GM18511 (cell line): ENCODE results near the gene FES.
A peak's percentile ranks its signal among the peaks of the same experiment; 100 is the strongest.

Experiments
- ATAC-seq: cut with Tn5 transposase; IDR thresholded peaks from one replicate; pipeline ENCODE4 v1.9.1; 2021; ENCODE audit warnings: mild to moderate bottlenecking, moderate library complexity; ENCODE audit not compliant: unreplicated experiment

FES gene

DNA sequence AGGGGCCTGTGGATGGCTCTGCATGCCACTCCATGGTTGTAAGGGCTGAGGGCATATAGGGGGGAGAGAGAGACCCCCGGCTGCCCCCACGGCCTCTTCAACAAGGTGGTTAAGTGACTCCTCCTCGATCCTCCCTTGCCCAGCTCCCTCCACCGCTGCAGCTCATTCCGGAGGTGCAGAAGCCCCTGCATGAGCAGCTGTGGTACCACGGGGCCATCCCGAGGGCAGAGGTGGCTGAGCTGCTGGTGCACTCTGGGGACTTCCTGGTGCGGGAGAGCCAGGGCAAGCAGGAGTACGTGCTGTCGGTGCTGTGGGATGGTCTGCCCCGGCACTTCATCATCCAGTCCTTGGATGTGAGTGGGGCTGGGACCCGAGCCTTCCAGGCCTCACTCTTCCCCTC is 6.5 kb downstream of the FES start:
- ATAC-seq = no peak

DNA sequence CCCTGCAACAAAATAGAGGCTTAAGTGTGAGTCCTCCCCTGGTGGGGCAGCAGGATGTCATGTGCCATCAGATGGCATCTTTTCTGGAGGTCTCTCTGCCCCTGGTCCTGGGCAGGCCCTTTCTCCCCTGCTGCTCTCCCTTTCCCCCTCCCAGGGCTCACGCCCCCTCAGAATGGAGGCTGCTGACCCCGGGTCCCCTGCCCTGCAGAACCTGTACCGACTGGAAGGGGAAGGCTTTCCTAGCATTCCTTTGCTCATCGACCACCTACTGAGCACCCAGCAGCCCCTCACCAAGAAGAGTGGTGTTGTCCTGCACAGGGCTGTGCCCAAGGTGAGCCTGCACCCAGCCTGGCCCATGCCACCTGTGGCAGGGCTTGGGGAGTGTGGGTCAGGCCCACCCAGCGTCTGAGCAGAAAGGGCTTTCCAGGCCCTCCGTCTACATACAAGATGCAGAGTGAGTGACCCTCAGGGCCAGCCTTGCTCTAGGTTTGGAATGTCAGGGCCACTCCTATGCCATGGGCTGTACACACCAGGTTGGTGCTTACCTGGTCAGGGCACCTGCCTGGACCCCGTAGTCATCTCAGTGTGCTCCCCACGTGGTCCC is 7.1 kb downstream of the FES start:
- ATAC-seq = no peak

DNA sequence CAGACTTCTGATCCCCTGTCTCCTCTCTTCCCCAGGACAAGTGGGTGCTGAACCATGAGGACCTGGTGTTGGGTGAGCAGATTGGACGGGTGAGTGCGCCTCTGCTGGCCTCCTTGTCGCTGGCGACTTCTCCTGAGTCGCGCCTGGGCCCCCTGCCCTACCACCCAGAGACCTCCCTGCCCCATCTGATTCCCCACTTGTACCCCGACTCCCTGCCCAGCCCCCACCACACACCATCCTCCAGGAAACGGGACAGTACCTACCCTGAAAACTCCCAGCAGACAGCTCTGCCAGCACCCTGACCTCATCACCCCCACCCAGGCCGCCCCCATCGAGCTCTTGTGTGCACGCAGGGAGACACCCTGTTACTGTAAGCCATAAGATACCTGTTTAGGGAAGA is 7.7 kb downstream of the FES start:
- ATAC-seq = no peak

DNA sequence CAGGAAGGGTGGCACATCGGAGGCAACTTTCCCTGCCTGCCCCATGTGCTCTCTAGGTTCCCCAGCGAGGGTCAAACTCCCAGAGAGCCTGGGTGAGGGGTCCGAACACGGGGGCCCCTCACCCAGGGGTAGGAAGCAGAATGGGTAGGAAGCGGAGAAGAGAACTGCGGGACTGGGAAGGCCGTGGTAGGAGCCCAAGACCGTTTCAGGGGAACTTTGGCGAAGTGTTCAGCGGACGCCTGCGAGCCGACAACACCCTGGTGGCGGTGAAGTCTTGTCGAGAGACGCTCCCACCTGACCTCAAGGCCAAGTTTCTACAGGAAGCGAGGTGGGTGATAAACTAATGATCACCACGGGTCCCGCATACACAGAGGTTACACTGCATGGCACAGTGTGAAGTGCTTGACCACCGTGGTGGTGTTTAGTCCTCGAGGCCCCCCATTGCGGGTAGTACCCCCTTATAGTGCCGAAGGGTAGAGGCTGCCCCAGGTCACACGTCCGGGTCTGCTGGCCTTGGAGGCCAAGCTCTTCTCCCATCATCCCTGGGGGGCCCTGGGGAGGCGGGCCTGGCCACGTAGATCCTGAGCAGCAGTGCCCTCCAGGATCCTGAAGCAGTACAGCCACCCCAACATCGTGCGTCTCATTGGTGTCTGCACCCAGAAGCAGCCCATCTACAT is 8.3 kb downstream of the FES start:
- no peak for ATAC-seq

DNA sequence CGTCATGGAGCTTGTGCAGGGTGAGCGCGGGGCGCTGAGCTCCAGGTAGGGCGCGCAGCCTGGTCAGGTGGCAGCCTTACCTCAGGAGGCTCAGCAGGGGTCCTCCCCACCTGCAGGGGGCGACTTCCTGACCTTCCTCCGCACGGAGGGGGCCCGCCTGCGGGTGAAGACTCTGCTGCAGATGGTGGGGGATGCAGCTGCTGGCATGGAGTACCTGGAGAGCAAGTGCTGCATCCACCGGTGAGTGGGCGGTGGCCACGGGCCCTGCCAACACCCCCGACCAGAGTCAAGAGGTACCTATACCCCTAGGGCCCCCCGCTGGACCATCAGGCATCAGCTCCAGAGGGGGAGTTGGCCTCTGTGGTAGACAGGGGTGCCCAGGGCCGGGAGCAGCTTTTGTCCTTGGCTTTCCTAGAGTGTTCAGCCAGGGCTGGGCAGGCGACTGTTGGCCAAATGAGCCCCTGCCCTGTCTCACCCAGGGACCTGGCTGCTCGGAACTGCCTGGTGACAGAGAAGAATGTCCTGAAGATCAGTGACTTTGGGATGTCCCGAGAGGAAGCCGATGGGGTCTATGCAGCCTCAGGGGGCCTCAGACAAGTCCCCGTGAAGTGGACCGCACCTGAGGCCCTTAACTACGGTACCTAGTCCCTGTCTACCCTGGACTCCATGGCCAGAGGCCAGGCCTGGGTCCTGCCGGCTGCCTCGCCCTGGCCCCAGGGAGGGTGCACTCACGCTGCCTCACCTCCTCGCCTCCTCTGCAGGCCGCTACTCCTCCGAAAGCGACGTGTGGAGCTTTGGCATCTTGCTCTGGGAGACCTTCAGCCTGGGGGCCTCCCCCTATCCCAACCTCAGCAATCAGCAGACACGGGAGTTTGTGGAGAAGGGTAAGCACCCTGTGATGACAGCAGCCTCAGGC is 9.1 kb downstream of the FES start:
- no peak for ATAC-seq

DNA sequence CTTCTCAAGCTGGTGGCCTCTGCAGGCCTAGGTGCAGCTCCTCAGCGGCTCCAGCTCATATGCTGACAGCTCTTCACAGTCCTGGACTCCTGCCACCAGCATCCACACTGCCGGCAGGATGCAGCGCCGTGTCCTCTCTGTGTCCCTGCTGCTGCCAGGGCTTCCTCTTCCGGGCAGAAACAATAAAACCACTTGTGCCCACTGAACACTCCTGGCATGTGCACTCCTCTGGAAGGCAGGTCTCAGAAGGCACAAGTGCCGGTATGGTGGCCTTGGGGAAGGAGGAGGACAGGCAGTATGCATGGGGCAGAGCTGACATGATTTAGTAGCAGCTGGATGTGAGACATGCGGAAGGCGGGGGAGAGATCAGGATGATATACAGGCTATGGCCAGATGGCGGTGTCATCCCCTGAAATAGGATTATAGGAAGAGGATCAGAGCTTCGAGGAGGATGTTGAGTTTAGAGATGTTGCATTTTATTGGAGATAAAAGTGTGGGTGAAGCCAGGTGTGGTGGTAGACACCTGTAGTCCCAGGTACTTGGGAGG is 11.3 kb downstream of the FES start:
- no peak for ATAC-seq

DNA sequence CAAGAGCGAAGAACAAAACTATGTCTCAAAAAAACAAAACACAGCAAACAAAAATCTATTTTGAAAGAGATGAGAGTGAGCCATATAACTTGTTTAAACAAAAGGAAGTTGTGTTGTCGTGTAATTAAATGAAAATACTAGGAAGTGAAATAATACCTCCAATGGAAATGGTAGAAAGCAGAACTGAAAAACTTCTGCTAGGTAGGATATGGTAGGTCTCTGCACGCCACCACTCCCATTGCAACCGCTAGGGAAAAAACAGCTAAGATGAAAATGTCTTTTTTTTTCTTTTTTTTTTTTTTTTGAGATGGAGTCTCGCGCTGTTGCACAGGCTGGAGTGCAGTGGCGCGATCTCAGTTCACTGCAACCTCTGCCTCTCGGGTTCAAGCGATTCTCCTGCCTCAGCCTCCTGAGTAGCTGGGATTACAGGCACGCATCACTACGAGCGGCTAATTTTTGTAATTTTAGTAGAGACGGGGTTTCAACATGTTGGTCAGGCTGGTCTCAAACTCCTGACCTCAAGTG is 12.9 kb downstream of the FES start:
- ATAC-seq = peak; percentile 65

DNA sequence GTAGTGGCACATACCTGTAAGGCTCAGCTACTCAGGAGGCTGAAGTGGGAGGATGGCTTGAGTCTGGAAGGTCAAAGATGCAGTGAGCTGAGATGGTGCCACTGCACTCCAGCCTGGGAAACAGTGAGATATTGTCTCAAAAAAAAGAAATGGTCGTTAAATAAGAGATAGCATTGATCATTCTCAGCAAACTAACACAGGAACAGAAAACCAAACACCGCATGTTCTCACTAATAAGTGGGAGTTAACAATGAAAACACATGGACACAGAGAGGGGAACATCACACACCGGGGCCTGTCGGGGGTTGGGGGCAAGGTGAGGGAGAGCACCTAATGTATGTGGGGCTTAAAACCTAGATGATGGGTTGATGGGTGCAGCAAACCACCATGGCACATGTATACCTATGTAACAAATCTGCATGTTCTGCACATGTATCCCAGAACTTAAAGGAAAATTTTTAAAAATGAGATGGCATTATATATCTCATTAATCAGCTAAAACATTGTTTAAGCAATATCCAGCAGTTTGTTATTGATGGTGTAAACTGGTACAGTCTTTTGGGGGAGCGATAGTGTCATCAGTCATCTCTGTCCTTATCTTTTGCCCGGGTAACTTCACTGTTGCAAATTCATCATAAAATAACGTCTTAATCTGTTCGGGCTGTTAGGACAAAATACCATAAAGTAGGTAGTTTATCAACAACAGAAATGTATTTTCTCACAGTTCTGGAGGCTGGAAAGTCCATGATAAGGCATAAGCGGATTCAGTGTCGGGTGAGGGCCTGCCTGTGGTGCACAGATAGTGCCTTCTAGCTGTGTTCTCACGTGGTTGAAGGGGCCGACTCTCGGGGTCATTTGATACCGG is 17.1 kb downstream of the FES start:
- no peak for ATAC-seq

DNA sequence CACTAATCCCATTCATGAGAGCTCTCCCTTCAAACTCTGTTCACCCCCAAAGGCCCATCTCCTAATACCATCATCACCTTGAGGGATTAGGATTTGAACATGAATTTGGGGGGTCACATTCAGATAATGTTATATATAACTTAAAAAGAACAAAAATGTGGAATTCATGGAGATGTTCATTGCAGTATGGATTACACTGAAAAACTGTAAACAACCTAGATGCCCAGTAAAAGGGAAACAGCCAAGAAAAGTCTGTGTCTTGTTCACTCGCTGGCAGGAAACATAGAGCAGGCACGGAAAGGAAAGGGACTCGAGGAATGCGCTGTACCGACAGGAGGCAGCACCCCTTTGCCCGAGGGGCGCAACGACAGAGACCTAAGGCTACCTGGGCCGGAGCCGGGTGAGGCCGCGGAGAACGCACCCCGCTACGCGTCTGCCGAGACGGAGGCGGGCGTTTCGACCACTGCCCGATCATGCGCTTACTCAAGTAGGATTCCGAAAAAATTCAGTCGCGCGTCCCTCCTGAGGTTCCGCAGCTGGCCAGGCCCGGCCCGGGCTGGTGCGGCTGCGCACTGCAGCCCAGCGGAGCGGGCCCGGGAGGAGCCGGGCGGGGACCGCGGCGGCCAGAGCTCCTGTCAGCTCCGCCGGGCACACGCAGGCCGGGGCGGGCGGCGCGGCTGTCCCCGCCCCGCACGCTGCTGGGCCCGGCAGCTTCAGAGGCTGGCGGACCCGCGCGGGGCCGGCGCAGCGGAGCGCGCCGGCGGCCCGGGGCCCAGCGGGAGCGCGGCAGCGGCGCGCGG is 17.9 kb downstream of the FES start:
- ATAC-seq = peak; percentile 73

DNA sequence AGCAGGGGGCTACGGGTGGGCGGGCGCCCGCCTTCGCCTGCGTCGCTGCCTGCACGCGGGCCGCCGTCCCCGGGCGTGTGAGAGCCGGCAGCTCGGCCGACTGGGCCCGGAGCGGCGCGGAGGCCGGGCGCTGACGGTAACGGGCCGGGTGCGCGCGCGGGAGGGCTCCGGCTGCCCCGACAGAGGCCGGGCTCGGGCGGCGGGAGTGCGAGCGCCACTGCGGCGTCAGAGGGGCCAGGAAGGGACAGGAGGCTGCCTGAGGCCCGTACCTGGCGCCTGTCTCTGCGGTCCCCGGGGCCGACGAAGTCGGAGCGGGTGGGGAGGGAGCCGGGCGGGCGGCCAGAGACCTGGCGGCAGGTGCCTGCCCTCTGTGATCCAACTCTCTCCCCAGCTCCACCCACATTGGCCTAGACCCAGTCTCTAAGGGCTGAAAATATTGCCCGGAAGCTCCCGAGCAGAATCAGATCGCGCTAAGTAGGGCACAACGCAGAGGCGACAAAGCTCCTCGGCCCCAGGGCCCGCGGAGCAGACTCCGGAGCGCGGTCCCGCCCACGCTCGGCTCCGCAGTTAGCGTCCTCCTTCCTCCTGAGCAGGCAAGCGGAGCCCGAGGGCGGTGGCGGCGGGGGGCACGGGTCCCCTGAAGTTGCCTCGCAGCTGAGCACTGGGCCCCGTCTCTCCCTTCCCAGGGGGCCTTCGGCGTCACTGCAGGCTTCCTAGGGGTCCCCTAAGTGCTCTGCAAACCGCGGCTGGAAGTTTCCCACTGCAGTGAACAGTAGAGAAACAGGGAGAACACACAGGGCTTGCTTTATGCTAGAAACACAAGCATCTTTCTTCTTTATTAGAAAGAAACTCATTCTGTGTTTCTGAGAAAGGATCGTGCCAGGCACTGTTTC is 18.8 kb downstream of the FES start, which contains the start of gene MAN2A2:
MAN2A2 (plus strand) TSS at position 463 of the 893 bp plus-strand sequence. CDS start 906 bp downstream, outside the sequence.
- ATAC-seq = peak; percentile 64

DNA sequence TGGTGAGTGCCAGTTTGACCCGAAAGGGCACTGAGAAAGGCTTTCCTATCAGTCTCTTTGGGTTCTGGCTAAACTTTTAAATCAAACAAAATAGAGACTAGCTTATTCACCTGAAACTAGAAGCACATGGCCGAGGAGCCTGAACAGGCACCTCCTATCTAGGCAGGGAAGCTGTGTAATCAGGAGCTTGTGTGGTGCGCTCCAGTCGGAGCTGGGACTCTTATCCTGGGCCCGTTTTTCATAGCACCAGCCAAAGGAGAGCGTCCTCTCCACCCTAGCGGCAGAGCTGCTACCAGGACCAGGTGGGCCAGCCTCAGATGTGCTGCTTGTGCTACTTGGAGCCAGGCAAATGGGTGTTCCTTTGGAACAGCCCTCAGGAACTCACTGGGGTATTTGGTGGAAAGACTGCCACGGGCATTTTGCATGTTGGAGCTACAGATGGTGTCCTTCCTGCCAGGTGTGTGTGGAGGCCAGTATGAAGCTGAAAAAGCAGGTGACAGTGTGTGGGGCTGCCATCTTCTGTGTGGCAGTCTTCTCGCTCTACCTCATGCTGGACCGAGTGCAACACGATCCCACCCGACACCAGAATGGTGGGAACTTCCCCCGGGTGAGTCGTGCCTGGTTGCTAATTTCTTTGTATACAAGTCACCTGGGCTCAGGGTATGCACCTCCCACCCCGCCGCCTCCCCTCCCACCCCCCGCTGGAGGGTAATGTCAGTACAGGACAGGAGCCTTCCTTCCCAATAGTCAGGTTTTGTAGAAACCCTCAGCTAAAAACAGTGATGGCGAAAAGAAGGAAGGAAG is 19.6 kb downstream of the FES start:
- ATAC-seq = no peak

DNA sequence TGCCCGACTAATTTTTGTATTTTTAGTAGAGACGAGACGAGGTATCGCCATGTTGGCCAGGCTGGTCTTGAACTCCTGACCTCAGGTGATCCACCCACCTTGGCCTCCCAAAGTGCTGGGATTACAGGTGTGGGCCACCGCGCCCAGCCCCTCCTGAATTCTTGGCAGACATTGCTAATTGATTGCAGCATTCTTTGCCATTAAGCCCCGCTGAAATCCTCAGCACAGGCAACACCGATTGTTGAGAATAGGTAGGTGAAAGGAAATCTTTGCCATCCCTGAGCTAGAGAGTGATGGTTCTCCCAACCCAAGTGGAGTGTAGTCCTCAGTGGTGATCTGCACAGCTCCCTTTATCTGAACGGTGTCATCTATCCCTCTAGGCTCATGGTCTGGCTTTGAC is 20.4 kb downstream of the FES start:
- no peak for ATAC-seq

DNA sequence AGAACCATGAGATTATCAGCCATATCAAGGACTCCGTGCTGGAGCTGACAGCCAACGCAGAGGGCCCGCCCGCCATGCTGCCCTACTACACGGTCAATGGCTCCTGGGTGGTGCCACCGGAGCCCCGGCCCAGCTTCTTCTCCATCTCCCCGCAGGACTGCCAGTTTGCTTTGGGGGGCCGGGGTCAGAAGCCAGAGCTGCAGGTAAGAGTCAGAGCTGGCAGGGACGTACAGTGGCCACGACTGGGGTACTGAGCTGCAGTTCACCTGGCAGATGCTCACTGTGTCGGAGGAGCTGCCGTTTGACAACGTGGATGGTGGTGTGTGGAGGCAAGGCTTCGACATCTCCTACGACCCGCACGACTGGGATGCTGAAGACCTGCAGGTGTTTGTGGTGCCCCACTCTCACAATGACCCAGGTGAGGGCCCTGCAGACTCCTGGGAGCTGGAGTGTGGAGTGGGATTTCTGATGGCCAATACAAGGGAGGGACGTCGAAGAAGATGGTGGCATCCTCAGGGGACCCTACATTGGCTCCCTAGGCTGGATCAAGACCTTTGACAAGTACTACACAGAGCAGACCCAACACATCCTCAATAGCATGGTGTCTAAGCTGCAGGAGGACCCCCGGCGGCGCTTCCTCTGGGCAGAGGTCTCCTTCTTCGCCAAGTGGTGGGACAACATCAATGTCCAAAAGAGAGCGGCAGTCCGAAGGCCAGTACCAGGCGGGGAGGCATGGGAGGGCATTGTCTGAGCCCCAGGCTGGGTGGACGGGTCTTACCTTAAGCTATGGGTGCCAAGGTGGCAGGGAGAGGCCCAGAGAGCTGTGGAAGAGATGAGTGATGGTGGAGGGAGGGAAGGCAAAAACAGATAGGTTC is 21.2 kb downstream of the FES start:
- no peak for ATAC-seq

DNA sequence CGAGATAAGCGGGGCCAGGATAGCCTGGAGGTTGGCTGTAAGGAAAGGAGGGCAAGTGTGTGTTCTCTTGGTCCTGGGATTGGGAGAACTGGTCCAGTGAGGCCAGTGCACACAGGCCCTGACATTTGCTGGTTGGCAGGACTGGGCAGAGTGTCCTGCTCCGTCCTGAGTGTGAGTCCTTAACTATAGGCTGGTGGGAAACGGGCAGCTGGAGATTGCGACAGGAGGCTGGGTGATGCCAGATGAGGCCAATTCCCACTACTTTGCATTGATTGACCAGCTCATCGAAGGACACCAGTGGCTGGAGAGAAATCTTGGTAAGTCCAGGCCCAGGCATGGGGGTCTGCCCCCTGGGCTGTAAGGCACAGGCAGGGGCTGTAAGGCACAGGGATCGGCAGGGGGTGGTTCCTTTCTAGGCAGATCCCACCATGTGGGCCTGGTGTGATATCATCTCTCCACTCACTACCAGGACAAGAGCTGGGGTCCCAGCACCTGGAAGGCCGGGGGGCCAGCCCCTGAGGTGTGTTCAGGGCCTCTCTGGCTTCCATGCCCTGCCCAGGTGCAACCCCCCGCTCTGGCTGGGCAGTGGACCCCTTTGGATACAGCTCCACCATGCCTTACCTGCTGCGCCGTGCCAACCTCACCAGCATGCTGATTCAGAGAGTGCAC is 22.0 kb downstream of the FES start:
- no peak for ATAC-seq

DNA sequence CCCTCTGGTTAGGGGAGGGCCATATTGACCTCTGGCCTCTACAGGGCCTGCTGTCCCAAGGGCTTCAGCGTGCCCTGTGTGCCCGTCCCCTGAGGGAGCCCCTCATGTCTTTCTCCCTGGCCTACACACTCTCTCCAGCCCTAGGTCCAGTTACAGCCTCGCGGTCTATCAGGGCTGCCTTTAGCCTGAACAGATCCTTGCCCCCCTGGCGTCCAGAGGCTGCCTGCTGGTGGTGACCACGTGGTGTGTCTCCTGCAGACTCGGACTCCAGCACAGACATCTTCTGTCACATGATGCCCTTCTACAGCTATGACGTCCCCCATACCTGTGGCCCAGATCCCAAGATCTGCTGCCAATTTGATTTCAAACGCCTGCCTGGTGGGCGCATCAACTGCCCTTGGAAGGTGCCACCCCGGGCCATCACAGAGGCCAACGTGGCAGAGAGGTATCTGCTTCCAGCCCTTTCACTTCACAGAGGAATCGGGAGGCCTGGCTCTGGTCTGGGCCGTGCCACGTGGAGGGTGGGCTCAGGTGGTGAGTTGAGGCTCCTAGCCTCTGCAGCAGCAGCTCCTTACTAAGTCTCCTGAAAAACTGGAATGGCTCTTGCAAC is 22.9 kb downstream of the FES start:
- ATAC-seq = no peak
